OCI-LY3 (cell line): Measurements from ENCODE around the gene EIF4H.
A peak's percentile ranks its signal among the peaks of the same experiment; 100 is the strongest.

Experiments used
- CTCF ChIP-seq: fragments of 200-600, 300-600 bp; sonication (generic); IDR thresholded peaks from 2 replicates; pipeline ENCODE4 v1.5.1; 2014; ENCODE audit warnings: antibody characterized with exemption, low read length, low read depth
- EZH2phosphoT487 ChIP-seq: fragments of 200-600 bp; shearing (Covaris generic); IDR thresholded peaks from 2 replicates; pipeline ENCODE4 v1.6.1; 2018; ENCODE audit warnings: antibody characterized with exemption, mixed run types, low read depth

- TF ChIP-seq CTCF (peak; percentile 92), EZH2phosphoT487 (no peak)
Measured at GRCh38 chr7:74206589-74207120, 32.5 kb downstream of the EIF4H start.
